Erythroblast (primary cell): ENCODE data around the gene FBLN2.

Experiments
- DNase-seq, 2 experiments: peaks; one replicate each; lab custom pipeline; 2025; lab: John Stamatoyannopoulos, UW
- GATA1 ChIP-seq: IDR thresholded peaks from 2 replicates; pipeline ENCODE4 v1.6.1; 2011; ENCODE audit warnings: low read depth, mild to moderate bottlenecking, control low read depth, low read length, moderate library complexity
- POLR2A ChIP-seq: IDR thresholded peaks from 2 replicates; pipeline ENCODE4 v1.6.1; 2011; ENCODE audit warnings: mild to moderate bottlenecking, low read length

The FBLN2 gene

DNA sequence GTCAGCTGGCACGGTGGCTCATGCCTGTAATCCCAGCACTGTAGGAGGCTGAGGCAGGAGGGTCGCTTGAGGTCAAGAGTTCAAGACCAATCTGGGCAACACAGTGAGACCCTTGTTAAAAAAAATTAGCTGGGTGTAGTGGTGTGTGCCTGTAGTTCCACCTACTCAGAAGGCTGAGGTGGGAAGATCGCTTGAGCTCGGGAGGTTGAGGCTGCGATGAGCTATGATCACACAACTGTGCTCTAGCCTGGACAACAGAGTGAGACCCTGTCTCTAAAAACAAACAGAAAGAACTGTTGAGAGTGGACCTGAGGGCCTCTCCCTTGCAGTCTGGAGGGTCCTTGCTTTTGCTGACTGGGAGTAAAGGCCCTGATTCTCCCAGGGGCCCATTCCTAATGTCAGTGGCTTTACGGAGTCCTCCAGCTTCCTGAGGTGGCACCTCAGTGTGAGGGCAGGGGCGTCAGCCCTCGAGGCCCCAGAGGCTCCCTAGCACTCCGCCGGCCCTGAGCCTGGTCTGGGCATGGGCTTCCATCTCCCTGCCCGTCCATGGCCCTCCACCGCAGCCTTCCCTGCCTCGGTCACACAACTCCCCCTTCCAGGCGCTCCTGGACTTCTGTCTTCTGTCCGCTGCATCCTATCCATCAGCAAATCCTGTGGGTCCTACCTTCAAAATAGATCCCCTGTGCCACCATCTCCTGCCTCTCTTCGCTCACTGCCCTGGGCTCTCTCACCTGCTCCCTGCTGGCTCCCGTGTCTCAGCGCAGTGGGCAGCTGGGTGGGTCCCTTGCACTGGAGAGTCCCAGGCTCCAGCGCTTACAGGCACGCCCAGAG lies 19.0 kb downstream of the FBLN2 start:
- no peak for TF ChIP-seq GATA1
- TF ChIP-seq POLR2A = no peak
- DNase-seq = no peak

DNA sequence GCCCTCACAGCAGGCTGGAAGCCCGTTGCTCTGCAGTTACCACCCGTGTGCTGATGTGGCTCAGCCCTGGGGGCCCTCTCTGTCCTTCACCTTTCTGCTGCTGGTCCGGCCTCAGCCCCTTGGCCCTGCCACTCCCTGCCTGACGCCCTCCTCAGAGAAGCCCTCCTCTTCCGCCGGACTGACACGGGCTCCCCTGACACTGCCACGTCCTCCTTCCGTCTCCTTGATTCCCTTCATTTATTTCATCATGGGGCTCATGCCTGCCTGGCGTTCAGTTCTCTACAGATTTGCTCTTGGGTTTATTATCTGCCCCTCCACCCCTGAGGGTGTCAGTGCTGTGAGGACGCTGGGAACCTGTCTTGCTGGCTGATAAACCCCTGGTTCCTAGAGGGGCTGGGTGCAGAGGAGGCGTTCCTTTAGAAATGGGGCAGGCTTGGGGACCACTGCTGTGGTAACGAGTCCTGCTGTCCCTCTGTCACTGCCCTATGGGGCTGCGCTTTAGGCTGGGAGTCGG lies 19.6 kb downstream of the FBLN2 start:
- TF ChIP-seq POLR2A = no peak
- TF ChIP-seq GATA1 = no peak
- peak; percentile 44 to 48 for DNase-seq

- no peak for DNase-seq
- TF ChIP-seq GATA1 = no peak
- no peak for TF ChIP-seq POLR2A
These were observed 20.3 kb downstream of the FBLN2 start for GRCh38 chr3:13569201-13569600.

DNA sequence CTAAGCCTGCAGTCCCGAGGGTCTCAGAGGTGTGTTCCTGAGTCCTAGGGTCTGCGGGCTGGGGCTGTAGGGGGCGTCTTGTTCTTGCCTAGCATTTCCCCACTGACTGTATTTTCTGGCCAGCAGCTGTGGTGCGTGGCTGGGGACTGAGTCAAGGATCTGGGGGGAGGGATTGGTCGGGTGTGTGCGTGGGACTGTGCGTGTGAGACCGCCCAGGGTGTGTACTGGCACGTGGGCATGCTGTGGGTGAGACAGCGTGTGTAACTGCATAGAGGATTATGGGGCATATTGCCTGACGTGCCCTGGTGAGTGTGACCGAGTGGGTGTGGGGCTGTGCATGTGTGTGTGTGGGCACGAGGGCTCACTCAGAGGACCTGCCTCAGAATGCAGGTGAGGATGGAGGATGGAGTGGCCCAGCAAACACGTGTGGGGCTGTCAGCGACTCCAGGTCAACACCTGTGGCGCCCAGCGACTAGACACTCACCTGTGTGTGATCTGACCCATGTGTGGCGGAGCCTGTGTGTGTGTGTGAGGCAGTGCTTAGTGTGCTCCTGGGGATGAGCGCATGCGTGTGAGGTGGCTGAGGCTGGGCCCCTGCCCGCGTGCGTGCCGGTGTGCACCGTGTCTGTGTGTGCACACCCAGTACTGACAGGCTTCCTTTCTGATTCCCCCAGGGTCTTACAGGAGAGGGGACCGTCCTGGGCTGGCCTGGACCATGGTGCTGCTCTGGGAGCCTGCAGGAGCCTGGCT lies 20.9 kb downstream of the FBLN2 start:
- no peak for DNase-seq
- no peak for TF ChIP-seq GATA1
- no peak for TF ChIP-seq POLR2A

- TF ChIP-seq GATA1 (no peak), POLR2A (no peak)
- DNase-seq = no peak
These were observed 21.7 kb downstream of the FBLN2 start for GRCh38 chr3:13570391-13571194.

DNA sequence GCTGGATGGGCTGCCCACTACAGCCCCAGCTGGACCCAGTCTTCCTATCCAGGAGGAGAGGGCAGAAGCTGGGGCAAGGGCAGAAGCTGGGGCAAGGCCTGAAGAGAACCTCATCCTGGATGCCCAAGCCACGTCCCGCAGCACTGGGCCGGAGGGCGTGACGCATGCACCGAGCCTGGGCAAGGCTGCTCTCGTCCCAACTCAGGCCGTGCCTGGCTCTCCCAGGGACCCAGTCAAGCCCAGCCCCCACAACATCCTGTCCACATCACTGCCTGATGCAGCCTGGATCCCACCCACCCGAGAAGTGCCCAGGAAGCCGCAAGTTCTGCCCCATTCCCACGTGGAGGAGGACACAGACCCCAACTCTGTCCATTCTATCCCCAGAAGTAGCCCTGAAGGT lies 22.3 kb downstream of the FBLN2 start:
- DNase-seq = no peak
- TF ChIP-seq POLR2A (no peak), GATA1 (no peak)

DNA sequence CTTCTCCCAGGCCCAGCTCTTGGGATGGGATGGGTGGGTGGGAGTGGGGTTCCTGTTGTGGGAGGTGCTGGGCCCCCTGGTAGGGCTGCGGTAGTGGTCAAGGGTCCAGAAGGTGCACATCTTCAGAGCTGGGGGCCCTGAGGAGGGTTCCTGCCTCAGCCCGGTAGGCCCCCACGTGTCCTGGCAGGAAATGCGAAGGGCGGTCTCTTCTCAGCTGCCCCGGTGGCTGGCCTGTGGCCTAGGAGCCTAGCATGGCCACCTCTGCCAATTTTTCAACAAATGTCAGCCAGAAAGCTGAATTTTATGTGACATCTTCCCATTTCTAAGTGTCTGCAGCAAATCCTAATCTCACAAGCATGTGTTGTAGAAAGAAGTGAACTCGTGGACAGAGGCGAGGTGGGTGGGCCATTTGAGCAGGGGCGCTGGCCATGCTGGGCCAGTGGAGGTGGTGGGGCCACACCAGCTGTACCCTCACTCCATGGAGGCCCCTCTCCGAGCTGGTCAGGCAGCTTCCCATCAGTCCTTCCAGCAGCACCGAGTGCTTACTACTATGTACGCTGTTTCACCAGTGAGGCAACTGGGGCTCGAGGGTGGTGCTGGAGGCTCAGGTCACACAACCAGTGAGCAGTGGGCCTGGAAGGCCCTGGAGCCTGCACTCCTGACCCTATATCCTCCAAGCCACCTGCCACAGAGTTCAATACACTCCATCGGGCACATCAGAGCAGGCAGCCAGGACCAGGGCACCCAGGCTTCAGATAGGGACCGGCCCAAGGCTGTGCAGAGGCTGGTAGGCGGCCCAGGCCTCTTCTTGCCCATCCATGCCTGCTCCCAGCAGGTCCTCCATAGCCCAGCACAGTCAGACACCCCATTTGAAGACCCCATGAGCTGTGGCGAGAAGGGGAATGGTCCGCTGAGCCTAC lies 23.2 kb downstream of the FBLN2 start:
- TF ChIP-seq GATA1 = no peak
- TF ChIP-seq POLR2A = no peak
- no peak for DNase-seq

GRCh38 chr3:13572926-13573623 lies 24.1 kb downstream of the FBLN2 start:
- DNase-seq = no peak
- TF ChIP-seq POLR2A = no peak
- TF ChIP-seq GATA1 = no peak

GRCh38 chr3:13574083-13574797 lies 25.3 kb downstream of the FBLN2 start:
- TF ChIP-seq POLR2A (no peak), GATA1 (no peak)

GRCh38 chr3:13574798-13575451 lies 26.0 kb downstream of the FBLN2 start:
- peak; percentile 94 to 95 for DNase-seq
- TF ChIP-seq POLR2A (peak; percentile 37), GATA1 (no peak)

More at GRCh38 chr3:13574083-13574797, 25.3 kb downstream of the FBLN2 start:
- peak in 1 of 2 experiments; percentile 34 for DNase-seq

DNA sequence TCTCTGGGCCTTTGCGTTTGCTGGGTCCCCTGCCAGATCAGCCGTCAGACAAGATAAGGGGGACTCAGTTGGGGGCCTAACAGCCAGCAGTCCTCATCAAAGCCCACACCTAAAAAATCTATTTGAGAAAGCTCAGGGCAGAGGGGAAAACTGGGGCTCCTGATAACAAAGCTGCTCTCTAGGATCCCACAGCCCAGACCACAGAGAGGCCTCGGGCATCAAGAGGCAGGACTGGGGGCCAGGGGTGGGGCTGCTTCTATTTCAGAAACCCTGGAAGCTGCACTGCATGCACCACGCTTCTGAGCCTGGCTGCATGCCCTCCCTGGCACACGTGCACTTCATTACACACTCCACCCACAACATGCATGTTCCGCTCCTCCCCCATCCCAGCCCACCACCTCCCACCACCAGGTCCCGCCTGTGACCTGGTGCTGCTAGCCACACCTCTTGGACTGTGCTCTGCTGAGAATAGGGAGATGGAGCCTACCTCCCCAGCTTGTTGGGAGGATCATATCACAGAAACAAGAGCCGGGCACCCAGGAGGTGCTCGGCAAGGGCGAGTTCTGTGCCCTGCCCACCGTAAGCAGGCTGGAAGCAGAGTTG lies 26.6 kb downstream of the FBLN2 start:
- peak; percentile 87 to 93 for DNase-seq
- no peak for TF ChIP-seq POLR2A
- TF ChIP-seq GATA1 = no peak
